D721Med (cell line): ENCODE data around the gene GLI3.

Experiments used
- DNase-seq: peaks from one replicate; pipeline ENCODE4 v3.0.0; 2011; ENCODE audit warnings: low spot score; ENCODE audit not compliant: insufficient read length
- FAIRE-seq: peaks from 2 replicates; lab custom pipeline; 2011; peaks lifted over from hg19 to GRCh38; lab: Jason Lieb, UNC
- TF ChIP-seq, protein P1 (sequence below): IDR thresholded peaks from 2 replicates; pipeline ENCODE4 v1.5.1; 2012; ENCODE audit warnings: mild to moderate bottlenecking, control low read depth; ENCODE audit not compliant: insufficient read depth; ENCODE audit errors: missing control alignments

Gene GLI3

DNA sequence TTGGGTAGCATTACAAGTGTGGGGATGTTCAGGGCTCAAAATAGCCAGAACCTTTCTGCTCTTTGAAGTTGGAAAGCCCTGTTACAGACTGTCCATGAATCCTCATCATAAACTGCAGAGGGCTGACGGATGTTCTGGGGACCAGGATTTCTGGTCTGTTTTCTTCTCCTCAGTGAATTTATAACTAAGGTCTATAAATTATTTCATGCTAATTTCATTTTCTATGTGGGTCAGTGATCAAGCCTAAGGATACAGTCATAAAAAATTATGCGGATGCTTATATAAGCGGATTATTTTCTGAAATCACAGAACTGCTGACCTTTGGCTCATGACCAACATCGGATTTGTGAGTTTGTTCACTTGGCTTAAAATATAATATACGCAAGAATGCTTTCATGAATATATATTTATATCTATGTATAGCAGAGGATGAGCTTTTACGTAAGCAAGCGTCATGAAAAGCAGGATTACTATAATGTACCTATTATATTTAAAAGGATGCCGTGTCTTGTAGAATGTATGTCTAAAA, 263.7 kb downstream of the GLI3 start:
- DNase-seq, result no peak
- TF ChIP-seq, protein P1, sequence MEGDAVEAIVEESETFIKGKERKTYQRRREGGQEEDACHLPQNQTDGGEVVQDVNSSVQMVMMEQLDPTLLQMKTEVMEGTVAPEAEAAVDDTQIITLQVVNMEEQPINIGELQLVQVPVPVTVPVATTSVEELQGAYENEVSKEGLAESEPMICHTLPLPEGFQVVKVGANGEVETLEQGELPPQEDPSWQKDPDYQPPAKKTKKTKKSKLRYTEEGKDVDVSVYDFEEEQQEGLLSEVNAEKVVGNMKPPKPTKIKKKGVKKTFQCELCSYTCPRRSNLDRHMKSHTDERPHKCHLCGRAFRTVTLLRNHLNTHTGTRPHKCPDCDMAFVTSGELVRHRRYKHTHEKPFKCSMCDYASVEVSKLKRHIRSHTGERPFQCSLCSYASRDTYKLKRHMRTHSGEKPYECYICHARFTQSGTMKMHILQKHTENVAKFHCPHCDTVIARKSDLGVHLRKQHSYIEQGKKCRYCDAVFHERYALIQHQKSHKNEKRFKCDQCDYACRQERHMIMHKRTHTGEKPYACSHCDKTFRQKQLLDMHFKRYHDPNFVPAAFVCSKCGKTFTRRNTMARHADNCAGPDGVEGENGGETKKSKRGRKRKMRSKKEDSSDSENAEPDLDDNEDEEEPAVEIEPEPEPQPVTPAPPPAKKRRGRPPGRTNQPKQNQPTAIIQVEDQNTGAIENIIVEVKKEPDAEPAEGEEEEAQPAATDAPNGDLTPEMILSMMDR, result no peak
- no peak for FAIRE-seq

DNA sequence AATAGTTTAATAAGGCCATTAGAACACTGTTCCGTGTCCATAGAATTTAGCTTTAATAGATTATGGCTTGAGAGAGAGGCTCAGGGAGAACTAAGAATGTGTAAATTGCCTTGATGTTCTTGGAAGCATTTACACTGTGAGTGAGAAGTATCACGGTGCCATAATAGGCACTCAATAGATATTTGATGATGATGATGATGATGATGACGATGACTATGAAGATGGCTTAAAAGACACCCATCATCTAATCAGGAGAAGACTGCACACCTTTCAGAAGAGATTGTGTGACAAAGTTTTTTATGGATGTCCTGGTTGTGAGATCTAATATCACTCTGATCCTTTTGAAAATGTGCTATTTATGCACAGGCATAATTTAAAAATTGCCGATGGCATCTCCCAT, 264.2 kb downstream of the GLI3 start:
- TF ChIP-seq, protein P1, result no peak
- no peak for FAIRE-seq
- DNase-seq, result no peak

DNA sequence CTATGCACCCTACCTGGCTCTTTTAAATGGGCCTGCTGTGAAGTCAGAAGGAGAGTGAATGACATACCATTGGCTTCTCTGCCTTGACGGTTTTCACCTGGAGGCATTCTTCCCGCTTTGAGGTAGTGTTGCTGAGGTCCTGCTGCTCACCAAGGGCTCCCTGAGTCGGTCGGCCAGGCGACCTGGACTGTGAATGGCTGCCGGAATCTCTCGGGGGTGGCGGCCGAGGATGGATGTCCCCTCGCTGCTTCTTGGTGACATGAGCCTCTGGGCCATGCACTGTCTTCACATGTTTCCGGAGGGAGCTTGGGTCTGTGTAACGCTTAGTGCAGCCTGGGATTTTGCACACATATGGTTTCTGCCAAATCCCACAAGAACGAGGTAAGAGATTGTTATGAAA, 264.7 kb downstream of the GLI3 start:
- TF ChIP-seq, protein P1, result no peak
- FAIRE-seq (no peak), DNase-seq (no peak)

DNA sequence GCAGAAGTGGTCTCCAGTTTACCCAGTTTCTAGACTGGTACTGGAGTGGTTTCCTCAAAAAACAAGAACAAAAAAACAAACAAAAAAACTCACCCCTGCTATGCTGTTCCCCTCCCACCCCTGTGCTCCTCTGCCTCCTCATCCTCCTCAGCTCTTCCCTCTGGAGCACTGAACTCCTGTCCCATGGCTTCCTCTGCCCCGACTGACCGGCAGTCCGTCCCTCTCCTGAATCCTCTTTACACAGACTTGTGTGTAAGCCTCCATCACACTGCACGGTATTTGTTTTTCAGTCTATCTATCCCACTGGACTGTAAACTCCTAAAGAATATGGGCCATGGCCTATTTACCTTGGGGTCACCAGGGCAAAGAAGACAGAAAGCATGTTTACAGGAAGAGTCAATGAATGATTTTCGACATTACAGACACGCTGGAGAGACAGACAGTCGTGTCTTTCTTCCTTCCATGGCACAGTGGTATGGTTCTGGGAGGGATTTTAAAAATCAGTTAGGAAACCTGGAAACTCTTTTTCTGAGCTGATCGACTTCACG, 265.3 kb downstream of the GLI3 start:
- DNase-seq (no peak), FAIRE-seq (no peak)
- TF ChIP-seq, protein P1, result no peak

DNA sequence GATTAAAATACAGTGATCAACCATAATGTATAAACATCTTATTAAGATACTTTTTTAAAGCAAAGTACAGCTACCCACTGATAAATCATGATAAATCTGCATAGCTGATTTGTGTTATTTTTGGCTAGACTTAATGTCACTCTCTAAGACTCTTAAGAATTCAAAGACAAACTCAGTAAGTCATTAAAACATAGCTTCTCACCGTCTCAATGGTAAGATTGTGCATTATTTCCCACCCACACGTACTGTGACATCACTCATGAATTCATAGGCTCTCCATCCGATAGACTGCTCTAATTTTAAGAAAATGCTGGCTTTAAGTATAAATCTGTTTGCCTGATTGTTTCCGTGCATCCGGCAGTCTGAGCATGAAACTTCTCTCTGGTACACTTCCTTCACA, 266.1 kb downstream of the GLI3 start:
- DNase-seq, result no peak
- FAIRE-seq, result no peak
- TF ChIP-seq, protein P1, result no peak

DNA sequence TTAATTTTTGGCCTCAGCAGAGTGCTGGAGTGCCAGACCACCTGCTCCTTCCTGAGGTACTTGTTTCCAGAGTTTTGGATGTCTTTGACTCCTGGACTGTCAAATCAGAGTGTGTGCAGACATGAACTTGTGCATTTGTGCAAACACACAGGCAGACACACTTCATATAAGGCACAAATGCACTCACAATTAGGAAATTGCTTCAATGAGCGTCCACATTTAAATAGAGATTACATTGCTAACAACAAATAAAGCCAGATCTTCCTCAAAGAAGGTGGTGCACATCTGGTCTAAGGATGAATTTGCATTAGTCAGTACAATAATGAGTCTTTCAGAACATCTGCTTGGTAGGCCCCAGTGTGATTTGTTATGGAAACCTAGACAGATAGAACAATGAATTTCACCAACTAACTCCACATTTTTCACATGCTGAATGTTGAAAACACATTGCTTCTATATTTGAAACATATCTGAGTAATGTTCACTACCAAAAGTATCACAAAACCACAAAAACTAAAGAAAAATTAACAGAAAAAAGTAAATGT, 267.4 kb downstream of the GLI3 start:
- no peak for FAIRE-seq
- no peak for DNase-seq
- TF ChIP-seq, protein P1, result no peak

DNA sequence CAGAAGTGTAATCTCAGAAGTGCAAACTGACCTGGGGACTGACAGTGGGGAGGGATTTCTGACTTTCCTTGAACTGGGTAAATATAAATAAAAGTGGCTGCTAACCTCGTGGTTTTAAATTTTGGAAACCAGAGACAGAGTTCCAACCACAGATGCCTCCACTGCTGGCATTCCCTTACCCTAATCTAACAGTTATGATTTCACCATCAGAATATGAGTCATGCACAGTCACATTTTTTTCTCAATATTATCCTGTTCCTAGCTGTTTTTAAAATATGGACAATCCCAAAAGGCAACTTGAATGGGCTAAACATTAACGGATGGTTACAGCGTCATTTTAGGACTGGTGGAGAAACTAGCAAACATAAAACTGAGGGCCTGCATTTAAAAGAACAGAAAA, 269.9 kb downstream of the GLI3 start:
- FAIRE-seq, result no peak
- DNase-seq, result no peak
- TF ChIP-seq, protein P1, result no peak
